ENCODE results near the gene ATP5F1D.

The ATP5F1D gene

GRCh38 chr19:1233115-1233667 is 8.4 kb upstream of the ATP5F1D start:
- DNase-seq: no peak

DNA sequence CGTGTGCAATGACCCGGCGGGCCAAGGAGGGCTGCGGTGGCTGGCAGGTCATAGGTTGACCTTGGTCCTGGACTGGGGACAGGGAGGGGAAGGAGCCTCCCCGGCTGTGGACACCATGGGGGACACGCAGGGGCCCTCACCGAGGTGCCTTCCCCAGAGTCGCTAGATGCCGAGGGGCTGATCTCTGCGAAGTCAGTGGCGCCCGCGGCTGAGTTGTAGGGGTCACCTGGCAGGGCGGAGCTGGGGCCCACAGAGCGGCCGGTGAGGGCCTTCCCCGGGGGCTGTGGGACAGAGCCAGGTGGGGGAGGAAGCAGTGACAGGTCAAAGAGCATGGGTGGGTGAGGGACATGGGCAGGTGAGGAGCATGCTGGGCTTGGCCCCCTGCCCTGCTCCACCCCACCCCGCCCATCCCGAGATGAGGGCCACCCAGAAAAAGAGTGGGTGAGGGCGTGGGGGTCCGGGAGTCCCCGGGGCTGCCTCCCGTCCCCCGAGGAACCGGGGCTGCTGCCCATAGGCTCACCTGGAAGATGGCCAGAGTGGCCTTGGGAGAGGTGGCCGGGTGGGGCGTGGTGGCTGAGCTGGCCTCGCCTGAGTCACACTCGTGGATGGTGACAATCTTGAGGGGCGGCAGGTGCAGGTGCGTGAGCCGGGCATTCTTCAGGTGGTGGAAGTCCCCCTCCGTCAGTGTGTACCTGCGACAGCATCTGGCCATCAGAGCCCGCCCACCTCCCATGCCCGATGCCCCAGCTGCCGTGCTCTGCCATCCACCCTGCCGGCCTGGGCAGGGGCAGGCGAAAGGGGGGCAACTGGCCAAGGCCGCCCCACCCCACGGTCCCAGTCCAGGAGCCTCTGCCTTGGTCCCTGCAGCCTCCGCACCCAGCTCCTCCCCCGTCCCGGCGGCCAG is 7.2 kb upstream of the ATP5F1D start:
- no peak for DNase-seq

- no peak for DNase-seq
Observed at GRCh38 chr19:1234955-1235380, 6.6 kb upstream of the ATP5F1D start.

DNA sequence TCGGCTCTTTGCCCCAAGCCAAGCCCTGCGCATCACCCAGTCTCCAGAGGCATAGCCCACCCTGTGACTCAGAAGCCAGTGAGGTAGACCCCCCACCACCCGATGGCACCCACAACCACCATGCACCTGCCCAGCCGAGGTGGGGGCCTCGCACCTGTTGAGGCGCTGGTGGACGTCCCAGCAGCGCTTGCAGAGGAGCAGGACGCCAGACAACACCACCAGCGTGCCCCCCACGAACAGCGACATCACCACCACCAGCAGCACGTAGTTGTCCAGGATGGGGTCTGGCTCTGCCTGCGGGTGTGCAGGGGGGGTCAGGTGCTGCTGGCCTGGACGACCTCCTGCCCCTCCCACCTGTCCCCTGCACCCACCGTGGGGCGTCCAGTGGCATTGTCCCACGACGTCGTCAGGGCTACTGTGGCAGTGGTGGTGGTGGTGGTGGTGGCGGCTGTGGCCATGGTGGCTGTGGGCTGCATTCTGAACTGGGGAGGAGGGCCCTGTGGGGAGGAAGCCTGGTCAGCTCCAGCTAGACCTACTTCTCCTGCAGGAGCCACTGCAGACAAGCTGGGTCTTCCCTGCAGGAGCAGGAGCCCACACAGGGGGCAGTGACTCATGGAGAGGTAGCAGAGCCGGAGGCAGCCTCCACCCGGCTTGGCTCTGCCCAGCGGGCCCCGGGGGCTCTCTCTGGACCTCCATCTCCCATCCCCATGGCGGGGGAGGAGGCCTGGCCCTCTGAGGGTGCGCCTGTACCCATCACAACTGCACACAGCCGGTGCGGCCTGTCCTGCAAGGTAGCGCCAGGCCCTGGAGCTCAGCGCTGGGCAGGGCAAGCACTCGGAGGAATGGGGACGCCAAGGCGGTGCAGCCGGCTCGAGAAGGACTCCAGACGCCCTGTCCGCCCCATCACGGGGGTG is 5.7 kb upstream of the ATP5F1D start:
- no peak for DNase-seq

GRCh38 chr19:1236576-1236975 is 5.0 kb upstream of the ATP5F1D start:
- DNase-seq: no peak

DNA sequence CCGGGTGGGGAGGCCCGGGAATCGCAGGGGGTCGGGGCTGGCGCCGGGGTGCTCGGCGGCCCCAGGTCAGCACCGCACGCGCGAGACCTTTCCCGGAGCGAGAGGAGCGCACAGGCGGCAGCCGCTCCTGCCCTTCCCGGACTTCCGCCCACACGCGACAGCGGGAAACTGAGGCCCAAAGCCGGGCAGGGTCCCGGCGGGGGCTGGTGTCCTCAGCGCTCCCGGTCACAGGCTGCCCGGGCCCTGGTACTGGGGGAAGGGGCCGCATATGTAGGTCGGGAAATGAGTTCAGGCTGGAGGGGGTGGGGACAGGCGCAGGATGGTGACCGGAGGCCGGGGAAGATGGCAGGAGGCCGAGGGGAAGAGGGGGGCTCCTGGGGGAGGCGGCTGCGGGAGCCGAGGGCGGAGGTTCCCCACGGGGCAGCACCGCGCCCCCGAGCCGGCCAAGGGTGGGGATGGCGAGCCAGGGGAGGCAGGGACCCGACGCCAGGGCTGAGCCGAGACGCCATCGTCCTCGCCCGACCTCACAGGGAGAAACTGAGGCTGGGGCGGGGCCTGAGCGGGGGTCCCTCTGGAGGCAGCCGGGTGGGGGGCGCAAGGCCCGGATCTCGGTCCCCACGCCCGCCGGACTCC is 4.4 kb upstream of the ATP5F1D start:
- DNase-seq: no peak

DNA sequence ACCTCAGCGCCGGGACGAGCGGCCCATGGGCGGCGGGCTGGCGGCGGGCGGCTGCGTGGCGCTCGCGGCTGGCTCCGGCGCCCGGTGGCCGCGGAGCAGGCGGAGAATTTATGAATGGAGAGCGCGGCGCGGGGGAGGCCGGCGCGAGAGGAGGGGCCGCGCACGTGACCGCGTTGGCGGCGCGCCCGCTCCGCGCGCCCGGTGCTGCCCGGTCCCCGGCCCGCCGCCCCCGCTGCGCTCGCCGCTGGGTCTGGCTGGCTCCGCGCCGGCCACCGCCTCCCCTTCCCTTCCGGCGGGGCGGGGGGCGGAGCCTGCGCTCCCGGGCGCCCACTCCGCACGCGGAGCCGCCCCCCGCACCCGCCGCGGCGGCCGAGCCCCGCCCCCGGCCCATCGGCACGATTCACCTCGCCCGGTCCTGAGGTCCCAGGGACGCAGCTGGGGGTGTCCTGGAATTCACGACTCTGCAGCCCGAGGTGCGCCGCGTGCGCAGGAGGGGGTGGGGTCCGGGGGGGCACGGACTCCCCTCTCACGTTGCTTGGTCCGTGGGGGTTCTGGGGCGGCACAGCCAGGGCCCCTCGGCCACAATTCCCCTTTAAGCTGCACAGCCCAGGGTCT is 3.7 kb upstream of the ATP5F1D start, which contains the start of gene CBARP:
Gene CBARP (minus strand): TSS at position 252 of the 615 bp plus-strand sequence. CDS start 1,905 bp downstream, outside the sequence.
- no peak for DNase-seq

DNA sequence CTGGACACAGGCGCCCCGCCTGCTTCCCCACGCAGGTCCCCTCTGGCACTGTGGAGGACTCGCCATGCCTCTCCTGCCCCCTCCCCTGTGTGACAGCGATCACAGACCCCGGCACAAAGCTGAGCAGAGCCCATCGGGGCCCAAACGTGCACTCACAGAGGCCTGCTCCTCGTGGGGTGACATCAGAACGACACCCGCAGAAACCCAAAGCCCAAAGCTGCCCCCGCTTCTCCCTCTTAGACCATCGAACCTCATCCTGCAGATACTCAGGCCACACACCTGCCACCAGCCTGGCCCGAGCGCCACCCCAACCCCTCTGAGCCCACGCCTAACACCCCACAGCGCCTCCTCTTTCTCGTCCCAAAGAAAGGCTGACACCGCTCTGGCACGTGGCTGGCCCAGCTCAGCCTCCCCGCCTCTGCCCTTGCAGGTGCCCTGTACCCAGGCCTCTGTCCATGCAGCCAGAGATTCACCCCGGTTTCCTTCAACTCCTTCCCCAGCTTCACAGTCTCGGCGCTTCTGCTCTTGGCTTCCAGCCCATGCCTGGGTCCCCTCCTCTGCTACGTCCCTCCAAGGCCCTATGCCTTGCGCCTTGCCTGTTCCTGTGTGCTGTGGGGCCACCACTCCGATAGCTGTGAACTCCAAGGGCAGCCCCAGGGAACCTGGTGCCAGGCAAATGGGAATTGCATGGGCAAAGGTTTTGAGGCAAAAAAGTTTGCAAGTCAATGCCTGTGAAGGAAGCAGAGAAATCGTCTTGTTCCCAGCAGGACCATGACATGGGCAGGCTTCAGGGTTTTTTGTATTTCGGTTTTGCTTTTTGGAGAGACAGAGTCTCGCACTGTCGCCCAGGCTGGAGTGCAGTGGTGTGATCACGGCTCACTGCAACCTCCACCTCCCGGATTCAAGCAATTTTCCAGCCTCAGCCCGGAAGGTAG is 2.9 kb upstream of the ATP5F1D start:
- DNase-seq: no peak

DNA sequence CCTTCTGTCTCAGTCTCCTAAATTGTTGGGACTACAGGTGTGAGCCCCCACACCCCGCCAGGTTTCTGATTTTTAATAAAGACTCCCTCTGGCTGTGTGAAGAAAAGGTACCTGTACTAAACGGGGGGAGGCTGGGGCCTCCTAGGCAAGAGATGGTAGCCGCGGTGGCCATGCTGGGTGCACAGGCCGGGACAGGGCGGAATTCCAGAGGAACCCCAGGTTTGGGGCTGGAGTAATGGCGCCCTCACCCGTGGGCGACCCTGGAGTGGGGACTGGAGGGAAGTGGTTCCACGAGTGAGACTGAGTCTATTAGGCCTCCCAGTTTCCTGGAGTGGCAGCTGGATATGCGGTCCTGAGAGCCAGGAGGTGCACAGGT is 2.1 kb upstream of the ATP5F1D start:
- no peak for DNase-seq

DNA sequence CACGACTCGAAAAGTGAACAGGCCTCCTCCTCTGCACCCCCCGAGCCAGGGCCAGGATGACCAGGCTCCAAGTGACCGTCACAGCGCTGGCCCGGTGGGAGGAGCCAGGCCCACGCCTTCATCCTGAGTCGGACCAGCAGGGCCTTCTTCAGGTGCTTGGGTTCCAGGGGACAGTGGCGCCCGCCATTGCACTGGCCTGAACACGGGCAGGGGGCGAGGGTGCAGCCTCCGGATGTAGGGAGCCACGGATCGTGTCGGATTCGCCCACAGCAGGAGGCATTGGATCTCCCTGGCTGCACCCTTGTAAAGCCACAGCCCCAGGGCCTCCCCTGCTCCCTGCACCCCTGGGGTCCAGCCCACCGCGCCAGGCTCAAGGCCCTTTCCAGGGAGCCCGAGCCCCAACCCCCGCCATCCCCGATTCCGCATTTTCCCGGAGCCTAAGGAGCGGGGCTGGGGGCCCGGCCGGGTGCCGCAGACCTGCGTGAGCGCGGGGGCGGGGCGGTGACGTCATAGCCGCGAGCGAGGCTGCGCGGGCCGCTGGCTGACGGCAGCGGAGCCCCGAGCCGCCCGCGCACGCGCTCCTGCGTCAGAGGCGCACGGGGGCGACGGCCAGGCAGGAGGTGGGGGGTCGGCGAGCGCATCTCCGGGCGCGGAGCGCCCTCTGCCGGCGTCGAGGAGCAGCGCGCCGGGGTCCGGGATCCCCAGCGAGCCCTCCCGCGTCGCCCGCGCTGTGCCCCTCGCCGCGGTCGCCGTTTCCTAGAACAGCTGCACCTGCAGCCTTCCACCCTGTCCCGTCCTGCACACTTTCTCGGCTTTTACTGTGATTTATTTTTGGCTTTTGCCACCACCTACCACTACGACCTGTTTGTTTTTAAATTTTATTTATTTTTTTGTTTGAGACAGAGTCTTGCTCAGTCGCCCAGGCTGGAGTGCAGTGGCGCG is 1.5 kb upstream of the ATP5F1D start:
- DNase-seq: peak; percentile 85

DNA sequence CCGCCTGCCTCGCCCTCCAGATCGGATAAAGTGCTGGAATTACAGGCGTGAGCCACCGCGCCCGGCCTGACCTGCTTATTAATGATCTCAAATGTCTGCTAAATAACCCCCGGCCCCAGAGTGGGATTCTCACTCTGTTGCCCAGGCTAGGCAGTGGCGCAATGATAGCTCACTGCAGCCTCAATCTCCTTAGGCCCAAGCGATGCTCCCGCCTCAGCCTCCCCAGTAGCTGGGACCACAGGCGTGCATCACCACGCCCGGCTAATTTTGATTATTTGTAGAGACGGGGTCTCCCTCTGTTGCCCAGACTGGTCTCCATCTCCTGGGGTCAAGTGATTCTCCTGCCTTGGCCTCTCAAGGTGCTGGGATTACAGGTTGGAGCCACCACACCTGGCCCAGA is 626 bp upstream of the ATP5F1D start:
- no peak for DNase-seq

GRCh38 chr19:1243768-1244692 is 2.5 kb downstream of the ATP5F1D start:
- peak; percentile 80 for DNase-seq

DNA sequence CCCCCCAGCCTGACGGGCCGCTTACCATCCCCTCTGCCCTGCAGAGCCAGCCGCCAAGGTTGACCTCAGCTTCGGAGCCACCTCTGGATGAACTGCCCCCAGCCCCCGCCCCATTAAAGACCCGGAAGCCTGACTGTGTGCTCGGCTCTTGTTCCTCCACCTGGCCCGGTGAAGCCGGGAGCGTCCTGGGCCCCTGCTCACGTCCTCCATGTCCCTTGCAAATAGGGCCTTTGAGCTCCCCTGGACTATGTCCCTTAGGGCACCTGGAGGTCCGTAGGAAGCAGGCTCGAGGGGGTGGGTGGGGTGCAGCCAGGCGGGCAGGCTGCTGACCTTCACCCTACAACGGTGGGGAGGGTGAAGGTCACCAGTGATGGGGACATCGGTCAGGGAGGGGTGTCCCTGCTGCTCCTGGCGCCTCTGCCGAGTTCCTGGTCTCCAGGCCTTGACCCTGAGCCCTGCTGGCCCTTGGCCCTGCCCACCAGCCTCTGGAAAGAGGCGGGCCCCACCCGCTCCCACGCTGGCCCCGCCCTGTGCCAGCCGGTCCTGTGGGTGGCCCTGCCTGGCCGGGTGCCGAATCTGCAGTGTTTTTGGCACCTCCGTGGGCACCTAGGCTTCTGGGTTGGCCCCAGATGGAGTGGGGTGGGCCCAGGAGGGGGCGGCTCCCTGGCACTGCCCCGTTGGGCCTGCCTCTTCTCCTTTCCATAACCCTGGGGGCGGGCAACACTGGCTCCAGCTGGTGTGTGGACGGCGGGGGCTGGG is 3.3 kb downstream of the ATP5F1D start:
- DNase-seq: no peak

GRCh38 chr19:1245494-1246264 is 4.1 kb downstream of the ATP5F1D start:
- no peak for DNase-seq

- peak; percentile 0 for DNase-seq
Observed at GRCh38 chr19:1246265-1247087, 4.9 kb downstream of the ATP5F1D start.

- no peak for DNase-seq
Observed at GRCh38 chr19:1247748-1248138, 6.2 kb downstream of the ATP5F1D start.
